ENCODE measurements around the gene ATF7. TPM values are rescaled to one million over a fixed set of nuclear protein-coding genes. Genes with fewer than 3 reads are reported as not detected.

ATF7 gene
- total and polyA plus RNA-seq, 2 of the 4 experiments (the other 2 are of a cell fraction): 7.0 to 16.3 TPM

DNA sequence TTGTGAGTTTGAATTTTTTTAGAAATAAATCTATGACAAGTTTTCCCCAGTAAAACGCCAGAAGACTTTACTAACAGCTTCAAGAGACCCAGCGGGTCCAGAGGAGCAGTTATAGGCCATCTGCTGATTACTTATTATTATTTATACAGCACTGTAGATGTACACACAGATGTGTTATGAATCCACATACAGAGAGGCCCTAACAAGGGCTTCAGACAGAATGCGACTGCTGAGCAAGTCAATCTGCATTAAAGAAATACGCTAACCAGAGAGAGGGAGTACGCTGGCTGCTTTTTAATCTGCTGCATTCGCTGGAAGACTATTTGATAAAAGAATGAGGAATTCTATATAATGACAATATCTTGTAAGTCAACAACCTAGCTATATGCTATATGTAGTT lies 32.5 kb downstream of the ATF7 start:
- no peak for DNase-seq
- Histone ChIP-seq H3K27me3 (ENCODE audit: control insufficient read depth, insufficient read depth, low read length) (no peaks in the 10 kb centered on the region), H2BK20ac (ENCODE audit: low read depth, low read length) (no peak overlapping the region), H3K9me3 (ENCODE audit: control insufficient read depth, insufficient read depth, low read length) (no peaks in the 10 kb centered on the region), H3K23ac (ENCODE audit: low read depth, low read length) (no peak overlapping the region), H4K8ac (ENCODE audit: low read depth in 2 of 2, low read length in 2 of 2) (no peak overlapping the region), H4K20me1 (ENCODE audit: insufficient read depth, low read length) (peaks cover 21% of the 10 kb centered on the region; the same call in 1 of the 2 replicates), H3K27ac (ENCODE audit: insufficient read depth, low read length) (no peak overlapping the region), H3K4me2 (ENCODE audit: low read depth, low read length) (no peak overlapping the region), H3K4me3 (ENCODE audit: insufficient read depth, low read depth, low read length) (no peak overlapping the region), H3K56ac (ENCODE audit: extremely low read depth, insufficient read depth, low read length) (no peak overlapping the region), H3K79me1 (ENCODE audit: low read depth in 1 of 2, low read length in 2 of 2) (peaks cover 22 to 32% of the 10 kb centered on the region in 2 experiments; a peak in 3 of 4 replicates), H3K14ac (replicated peaks; ENCODE audit: low read depth, low read length) (no peak overlapping the region), H2AK9ac (replicated peaks; ENCODE audit: low read depth, low read length, poor library complexity) (no peak overlapping the region), H3K18ac (ENCODE audit: low read depth, low read length) (no peak overlapping the region), H2AK5ac (ENCODE audit: low read depth, low read length) (no peak overlapping the region), H2BK120ac (ENCODE audit: low read depth, low read length) (no peak overlapping the region), H3K9me1 (ENCODE audit: insufficient read depth, low read length) (no peaks in the 10 kb centered on the region), H3K4ac (ENCODE audit: low read depth, low read length) (no peak overlapping the region), H2AFZ (replicated peaks; ENCODE audit: low read length, poor library complexity) (no peak overlapping the region), H3K9ac (ENCODE audit: low read depth, low read length) (no peak overlapping the region), H4K91ac (ENCODE audit: insufficient read depth, low read depth, low read length) (no peak overlapping the region), H2BK5ac (ENCODE audit: low read depth, low read length, poor library complexity, severe bottlenecking) (no peak overlapping the region), H4K5ac (ENCODE audit: low read depth, low read length) (no peak overlapping the region), H2BK15ac (ENCODE audit: low read depth, low read length) (no peak overlapping the region), H3K4me1 (ENCODE audit: control insufficient read depth, insufficient read depth, low read length) (peaks cover 3% of the 10 kb centered on the region; the same call in 1 of the 2 replicates), H3K36me3 (ENCODE audit: control insufficient read depth, insufficient read depth, low read length) (no peaks in the 10 kb centered on the region)
- no TSS peak for BruUV-seq (replicated peaks)
- no peak for TF ChIP-seq CHD1 (IDR thresholded peaks at IDR 0.05; ENCODE audit: low read depth, low read length)
- no peak for TF ChIP-seq MXI1 (IDR thresholded peaks at IDR 0.05; ENCODE audit: borderline replicate concordance, low read depth, low read length)
- TF ChIP-seq RFX5 (IDR thresholded peaks at IDR 0.05; ENCODE audit: low read depth, low read length): no peak
- TF ChIP-seq, protein P1, sequence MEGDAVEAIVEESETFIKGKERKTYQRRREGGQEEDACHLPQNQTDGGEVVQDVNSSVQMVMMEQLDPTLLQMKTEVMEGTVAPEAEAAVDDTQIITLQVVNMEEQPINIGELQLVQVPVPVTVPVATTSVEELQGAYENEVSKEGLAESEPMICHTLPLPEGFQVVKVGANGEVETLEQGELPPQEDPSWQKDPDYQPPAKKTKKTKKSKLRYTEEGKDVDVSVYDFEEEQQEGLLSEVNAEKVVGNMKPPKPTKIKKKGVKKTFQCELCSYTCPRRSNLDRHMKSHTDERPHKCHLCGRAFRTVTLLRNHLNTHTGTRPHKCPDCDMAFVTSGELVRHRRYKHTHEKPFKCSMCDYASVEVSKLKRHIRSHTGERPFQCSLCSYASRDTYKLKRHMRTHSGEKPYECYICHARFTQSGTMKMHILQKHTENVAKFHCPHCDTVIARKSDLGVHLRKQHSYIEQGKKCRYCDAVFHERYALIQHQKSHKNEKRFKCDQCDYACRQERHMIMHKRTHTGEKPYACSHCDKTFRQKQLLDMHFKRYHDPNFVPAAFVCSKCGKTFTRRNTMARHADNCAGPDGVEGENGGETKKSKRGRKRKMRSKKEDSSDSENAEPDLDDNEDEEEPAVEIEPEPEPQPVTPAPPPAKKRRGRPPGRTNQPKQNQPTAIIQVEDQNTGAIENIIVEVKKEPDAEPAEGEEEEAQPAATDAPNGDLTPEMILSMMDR (conservative IDR thresholded peaks at IDR 0.05; ENCODE audit: low read depth, low read length): no peak
- no peak for TF ChIP-seq RAD21 (IDR thresholded peaks at IDR 0.05; ENCODE audit: low read length)
- in situ Hi-C loops (cut with MboI; ENCODE audit: low sequenced_read_pairs) (no loop called here), dilution Hi-C loops (cut with HindIII; ENCODE audit: low sequenced_read_pairs, unreplicated experiment) (no loop called here), intact Hi-C loops (cut with micrococcal nuclease) (no loop called here)
- POLR2A ChIA-PET (ENCODE audit: unreplicated experiment): no interaction called here
- CTCF ChIA-PET: no interaction called here
- ATAC-seq (ENCODE audit: low read depth): no peak
- WGBS, 2 experiments (ENCODE audit: extremely low coverage in 2 of 2, insufficient read length in 1 of 2): no CpG with 5 or more reads among the region's 6 CpGs

Measured in IMR-90 (cell line).